Ureter (tissue), 1 donor: ENCODE results near the gene AMH. TPM values are rescaled to one million over a fixed set of nuclear protein-coding genes. Genes with fewer than 3 reads are reported as not detected.

Source experiments
- DNase-seq: peaks from one replicate; pipeline ENCODE4 v3.0.0-alpha.2; 2020; ENCODE audit warnings: low spot score
- total RNA-seq: library from RNA; stranded (reverse); gene quantifications from one replicate; pipeline ENCODE4 v1.2.4, GENCODE V29; 2023
- donor health status: DM: yes; HTN: yes; CAD: no.

Gene AMH
- total RNA-seq, 1 donor from 2014 or later: 1.3 TPM

DNA sequence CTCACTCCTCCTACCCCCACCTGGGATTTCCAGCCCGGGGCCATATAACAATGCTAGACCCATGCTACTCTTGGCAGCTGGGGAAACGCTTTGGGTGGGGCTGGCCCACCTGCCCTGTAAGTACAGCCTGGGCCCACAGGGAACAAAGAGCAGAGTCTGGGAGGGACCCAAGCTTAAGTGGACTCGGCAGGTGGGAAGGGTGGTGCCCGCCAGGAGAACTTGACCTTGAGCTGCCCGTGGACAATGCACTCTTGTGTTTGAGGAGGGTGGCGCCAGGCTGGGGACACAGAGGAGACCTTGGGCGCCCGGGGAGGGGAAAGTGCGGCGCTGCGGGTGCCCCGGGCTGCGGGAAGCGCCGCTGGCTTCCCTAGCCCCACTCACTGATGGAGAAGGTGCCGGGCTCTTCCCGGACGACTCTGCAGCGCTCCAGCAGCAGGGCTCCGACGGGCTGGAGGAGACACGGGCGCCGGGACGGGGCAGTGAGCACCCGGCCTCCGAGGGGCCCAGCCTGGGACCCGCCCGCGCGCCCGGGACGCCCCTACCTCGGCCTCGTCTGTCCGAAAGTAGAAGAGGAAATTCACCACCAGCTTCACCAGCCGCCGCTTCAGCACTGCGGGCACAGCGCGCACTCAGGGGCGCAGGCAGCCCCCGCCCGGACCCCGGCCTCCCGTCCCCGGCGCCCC is 13.6 kb upstream of the AMH start:
- DNase-seq: no peak

DNA sequence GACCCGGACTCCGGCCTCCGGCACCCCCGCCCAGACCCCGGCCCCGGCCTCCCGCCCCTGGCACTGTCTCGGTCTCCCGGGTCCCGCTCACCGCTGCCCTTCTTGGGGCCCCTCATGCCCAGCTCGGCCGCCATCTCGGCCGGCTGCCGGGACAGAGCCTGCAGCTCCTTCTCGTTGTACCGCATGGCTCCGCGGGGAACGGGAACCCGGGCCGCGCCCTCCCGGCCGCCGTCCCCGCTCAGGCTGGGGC is 13.1 kb upstream of the AMH start:
- DNase-seq: no peak

- peak; percentile 98 for DNase-seq
These were observed 12.6 kb upstream of the AMH start, which contains the start of the genes PLEKHJ1 and SF3A2 for GRCh38 chr19:2236314-2237050. PLEKHJ1 (minus strand) TSS chr19:2236329; CDS start chr19:2236248, 81 bp downstream. SF3A2 (plus strand) TSS chr19:2236824; CDS start chr19:2243419, 6,595 bp downstream.

DNA sequence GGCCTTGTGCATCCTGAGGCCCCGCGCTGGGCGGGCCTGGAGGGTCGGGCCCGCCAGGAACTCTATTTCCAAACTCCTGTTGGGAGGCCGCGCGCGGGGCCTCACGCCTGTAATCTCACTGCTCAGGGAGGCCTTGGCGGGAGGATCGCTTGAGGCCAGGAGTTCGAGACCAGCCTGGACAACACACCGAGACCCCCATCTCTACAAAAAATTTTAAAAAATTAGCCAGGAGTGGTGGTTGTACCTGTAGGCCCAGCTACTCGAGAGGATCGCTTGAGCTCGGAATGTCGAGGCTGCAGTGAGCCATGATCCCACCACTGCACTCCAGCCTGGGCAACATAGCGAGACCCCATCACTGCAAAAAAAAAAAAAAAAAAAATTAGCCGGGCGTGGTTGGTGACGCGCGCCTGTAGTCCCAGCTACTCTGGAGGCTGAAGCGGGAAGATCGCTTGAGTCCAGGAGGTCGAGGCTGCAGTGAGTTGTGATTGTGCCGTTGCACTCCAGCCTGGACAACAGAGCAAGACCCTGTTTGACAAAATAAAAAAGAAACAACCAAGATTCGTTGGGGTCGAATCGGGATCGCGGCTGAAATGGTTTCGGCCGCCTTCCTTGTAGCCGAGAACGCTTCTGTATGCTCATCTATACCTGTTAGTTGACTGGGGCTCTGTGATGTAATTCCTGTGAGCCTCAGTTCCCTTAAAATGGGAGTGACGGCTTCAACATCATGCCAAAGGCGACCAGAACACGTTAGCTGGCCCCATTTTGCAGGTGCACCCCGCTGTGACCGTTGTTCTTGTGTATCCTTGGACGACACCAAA is 11.9 kb upstream of the AMH start:
- DNase-seq: no peak

DNA sequence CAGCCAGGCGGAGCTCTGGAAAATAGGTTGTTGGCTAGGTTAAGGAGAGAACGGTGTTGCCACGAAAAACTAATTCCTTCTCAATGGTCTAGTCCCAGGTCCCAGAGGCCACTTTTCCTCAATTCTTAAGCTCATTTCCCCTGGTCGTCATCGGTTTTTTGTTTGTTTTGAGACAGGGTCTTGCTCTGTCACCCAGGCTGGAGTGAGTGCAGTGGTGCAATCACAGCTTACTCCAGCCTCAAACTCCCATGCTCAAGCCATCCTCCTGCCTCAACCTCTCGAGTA is 11.3 kb upstream of the AMH start:
- no peak for DNase-seq

- DNase-seq: no peak
These were observed 9.9 kb upstream of the AMH start for GRCh38 chr19:2239173-2239572.

- DNase-seq: no peak
These were observed 9.1 kb upstream of the AMH start for GRCh38 chr19:2239771-2240770.

DNA sequence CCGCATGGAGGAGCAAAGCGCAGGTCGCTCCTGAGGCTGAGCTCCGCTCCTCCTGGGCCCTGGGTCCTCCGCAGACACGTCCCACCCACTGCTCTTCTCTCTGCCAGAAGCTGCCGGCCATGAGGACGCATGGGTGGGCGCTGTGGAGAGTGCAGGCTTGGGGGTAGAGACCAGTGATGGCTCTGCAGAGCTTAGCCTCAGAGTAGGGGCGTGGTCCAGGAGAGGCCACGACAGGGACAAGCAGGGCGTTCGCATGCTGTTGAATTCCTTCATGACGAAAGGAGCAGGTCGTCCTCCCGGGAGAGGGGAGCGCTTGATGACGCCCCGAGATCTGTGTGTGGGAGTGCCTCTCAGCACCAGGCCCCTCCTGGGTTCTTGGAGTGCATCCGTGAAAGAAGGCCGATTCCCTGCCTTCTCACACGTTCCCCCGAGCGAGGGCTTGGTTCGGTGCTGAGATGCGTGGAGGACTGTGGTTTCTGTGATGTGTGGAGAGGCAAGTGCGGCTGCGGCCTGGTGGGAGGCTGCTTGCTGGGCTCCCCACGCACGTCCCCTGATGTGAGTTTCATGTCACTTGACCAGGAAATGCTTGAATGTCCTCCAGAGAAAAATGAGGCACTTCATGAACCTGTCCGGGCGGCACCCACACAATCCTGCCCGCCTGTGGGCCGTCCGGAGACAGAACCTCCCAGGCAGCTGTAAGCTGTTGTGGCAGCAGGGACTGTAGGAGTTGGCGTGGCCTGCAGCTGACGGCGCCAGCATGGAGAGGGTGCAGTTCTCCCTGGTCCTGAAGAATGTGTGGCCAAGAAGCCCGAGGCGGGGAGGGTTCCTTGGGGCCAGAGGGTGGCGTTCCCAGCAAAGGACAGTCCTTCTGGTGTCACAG is 8.0 kb upstream of the AMH start:
- no peak for DNase-seq

DNA sequence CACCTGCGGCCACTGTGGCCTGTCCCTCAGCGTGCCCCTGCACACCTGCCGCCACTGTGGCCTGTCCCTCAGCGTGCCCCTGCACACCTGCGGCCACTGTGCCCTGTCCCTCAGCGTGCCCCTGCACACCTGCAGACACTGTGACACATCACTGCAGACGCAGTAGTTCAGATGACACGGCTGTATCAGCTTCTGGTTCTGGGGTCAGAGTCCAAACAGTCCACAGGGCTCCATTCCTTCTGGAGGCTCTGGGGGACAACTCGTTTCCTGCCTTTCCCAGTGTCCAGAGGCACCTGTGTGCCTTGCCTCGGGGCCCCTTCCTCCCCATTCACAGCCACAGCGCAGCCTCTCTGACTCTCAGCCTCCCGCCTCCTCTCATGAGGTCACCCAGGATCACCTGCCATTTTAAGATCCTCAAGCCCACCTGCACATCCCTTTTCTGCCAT is 7.0 kb upstream of the AMH start:
- no peak for DNase-seq

DNA sequence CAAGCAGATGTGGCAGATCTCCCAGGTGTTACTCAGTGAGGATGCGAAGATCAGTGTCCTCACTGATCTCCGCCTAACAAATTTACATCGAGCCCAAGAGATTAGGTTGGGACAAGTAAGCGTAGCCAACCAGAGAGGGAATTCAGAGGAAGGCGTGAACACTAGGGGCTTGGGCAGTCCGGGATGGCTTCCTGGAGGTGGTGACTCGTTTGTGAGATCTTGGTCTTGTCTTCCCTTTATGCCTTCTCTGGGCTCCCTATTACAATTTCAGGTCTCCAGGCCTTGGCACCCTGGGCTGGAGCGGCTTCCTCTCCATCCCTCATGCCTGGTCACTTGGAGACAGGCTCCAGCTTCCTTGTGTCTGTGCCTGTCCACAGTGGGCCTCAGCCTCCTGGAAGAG is 6.3 kb upstream of the AMH start:
- DNase-seq: no peak

DNA sequence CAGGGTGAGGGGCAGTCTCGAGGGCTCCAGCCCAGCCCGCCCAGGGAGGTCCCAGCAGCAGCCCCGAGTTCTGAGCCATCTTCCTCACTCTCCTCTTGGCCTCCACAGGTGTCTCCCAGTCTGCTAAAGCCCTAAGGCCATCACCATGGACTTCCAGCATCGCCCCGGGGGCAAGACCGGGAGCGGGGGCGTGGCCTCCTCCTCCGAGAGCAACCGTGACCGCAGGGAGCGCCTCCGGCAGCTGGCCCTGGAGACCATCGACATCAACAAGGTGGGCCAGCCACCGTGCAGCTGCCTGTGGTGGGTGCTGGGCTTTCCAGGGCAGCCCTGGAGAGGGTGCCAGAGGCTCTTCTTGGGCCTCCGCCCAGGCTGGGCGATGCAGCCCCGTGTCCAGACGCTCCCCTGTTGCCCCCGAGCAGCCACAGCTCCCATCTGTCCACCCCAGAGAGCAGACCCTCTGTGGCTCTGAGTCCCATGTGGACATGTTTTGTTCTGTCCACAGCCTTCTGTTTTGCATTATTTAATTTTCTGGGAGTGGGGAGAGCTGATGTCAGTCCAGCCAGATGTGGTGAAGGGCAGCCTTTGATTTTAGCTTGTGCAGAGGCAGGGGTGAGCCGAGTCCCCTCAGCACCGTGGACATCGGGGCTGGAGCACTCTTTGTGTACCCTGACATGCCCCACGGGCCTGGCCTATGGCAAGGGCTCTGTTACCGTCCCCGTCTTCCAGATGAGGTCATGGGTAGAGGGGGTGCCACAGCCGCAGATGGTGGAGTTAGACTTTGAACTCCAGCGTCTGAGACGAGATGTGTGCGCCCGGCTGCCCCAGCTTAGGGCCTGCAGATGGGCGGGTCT is 5.6 kb upstream of the AMH start:
- DNase-seq: no peak

- DNase-seq: no peak
These were observed 5.1 kb upstream of the AMH start for GRCh38 chr19:2244125-2244411.

GRCh38 chr19:2244486-2244885 is 4.6 kb upstream of the AMH start:
- DNase-seq: no peak

GRCh38 chr19:2245273-2245672 is 3.9 kb upstream of the AMH start:
- no peak for DNase-seq

DNA sequence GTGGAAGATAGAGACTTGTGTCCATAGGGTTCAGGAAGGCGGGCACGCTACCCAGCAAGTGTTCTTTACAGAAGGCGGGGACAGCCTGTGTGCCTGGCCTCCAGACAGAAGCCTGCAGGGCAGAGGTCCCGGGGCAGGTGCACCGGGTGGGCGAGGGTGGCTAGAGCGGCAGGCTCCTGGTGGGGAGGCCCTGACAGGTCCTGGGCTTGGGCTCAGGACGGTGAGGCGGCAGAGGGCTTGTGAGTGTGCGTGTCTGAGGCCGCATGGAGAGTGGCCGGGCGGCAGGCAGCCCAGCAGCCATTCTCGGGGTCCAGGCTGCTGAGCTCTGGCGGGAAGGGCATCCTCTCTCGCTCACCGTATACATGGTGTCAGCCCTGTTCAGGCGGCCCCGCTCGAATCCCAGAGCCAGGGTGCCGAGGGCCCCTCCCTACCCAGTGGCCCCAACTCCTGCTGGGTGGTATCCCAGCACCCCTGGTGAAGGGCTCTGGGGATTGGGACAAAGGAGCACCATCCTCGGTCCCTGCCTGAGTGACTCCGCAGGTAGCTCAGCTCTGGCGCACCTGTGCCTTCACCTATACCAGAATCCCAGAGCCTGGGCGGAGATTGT is 3.0 kb upstream of the AMH start:
- no peak for DNase-seq

GRCh38 chr19:2246801-2247361 is 2.2 kb upstream of the AMH start:
- no peak for DNase-seq

DNA sequence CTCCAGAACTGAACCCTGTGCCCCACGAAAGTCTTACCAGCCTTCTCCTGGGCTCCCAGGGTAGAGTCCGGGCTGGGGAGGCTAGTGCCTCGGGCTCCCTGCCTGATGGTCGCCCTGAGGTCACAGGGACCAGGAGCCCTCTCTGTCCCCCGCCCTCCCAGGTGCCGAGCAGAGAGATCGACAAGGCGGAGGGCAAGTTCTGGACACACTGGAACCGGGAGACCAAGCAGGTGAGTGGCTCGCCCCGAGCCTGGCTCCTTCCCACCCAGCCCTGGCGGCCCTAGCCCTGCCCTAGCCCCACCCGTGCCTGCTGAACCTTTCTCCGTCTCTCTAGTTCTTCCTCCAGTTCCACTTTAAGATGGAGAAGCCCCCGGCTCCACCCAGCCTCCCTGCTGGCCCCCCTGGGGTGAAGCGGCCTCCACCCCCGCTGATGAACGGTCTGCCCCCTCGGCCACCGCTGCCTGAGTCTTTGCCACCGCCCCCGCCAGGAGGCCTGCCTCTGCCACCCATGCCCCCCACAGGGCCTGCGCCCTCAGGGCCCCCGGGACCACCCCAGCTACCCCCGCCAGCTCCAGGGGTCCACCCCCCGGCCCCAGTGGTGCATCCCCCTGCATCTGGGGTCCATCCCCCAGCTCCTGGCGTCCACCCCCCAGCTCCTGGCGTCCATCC is 1.6 kb upstream of the AMH start:
- DNase-seq: no peak

DNA sequence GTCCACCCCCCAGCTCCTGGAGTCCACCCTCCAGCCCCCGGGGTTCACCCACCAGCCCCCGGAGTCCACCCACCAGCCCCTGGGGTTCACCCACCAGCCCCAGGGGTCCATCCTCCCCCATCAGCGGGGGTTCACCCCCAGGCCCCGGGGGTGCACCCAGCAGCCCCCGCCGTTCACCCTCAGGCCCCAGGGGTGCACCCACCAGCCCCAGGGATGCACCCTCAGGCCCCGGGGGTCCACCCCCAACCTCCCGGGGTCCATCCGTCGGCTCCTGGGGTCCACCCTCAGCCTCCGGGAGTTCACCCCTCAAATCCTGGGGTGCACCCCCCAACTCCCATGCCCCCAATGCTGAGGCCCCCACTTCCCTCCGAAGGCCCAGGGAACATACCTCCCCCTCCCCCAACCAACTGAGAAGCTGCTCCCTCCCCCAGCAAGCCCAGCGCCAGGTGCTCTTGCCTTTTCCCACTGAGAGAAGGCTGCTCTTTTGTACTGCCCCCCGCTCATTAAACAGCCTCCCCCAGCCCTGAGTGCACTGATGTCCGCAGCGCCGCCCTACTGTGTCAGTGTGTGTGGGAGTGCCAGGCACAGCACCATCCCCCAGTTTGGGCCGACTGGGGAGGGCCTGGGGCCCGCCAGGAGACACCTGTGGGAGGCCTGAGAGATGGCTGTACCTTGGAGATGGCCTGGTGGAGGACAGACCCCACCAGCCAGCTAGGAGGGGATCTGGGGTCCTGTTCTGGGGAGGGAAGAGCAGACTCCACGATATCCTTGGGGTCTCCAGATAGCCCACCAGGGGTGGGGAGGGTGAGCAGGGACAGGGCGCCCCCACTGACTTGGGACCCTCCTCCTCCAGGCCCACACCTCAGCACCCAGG is 750 bp upstream of the AMH start:
- DNase-seq: no peak
